Esophagus muscularis mucosa (tissue), 4 donors: ENCODE measurements around the gene CLDN10. TPM values are rescaled to one million over a fixed set of nuclear protein-coding genes. Genes with fewer than 3 reads are reported as not detected.

Source experiments
- DNase-seq: peaks from one replicate; pipeline ENCODE4 v3.0.0-alpha.2; 2017; ENCODE audit errors: extremely low spot score
- H3K27ac ChIP-seq, 4 donors: fragments of 200-600 bp; sonication (generic); replicated peaks in 1 of 4; 1 replicate in 3 of 4; 2 replicates in 1 of 4; pipeline ENCODE4 v1.5.1; 2016 to 2019; ENCODE audit warnings: mild to moderate bottlenecking in 1 of 4
- H3K27me3 ChIP-seq, 4 donors: fragments of 200-600 bp; sonication (generic); one replicate each; pipeline versions ENCODE4 v1.5.1 to v1.6.0; 2016 to 2019
- H3K36me3 ChIP-seq, 4 donors: fragments of 200-600 bp; sonication (generic); one replicate each; pipeline ENCODE4 v1.5.1; 2016 to 2019
- H3K4me1 ChIP-seq, 4 donors: fragments of 200-600 bp; sonication (generic); one replicate each; pipeline ENCODE4 v1.5.1; 2016 to 2019
- H3K4me3 ChIP-seq, 4 donors: fragments of 200-600 bp; sonication (generic); 1 replicate in 2 of 4; 2 replicates in 2 of 4; pipeline ENCODE4 v1.5.1; 2016 to 2019; ENCODE audit warnings: mild to moderate bottlenecking in 4 of 4, moderate library complexity in 1 of 4
- H3K9me3 ChIP-seq, 4 donors: fragments of 200-600 bp; sonication (generic); 1 replicate in 3 of 4; 2 replicates in 1 of 4; pipeline ENCODE4 v1.5.1; 2016 to 2019
- EP300 ChIP-seq: sonication (generic); formaldehyde crosslinking; IDR thresholded peaks from one replicate; pipeline ENCODE4 v1.6.1; 2017; ENCODE audit warnings: antibody characterized with exemption
- POLR2A ChIP-seq: fragments of 450-650 bp; IDR thresholded peaks from one replicate; pipeline ENCODE4 v1.6.1; 2017; ENCODE audit warnings: antibody characterized with exemption, moderate library complexity, mild to moderate bottlenecking, low read depth
- POLR2AphosphoS5 ChIP-seq, 2 donors: sonication (generic); formaldehyde crosslinking; IDR thresholded peaks; one replicate each; pipeline ENCODE4 v1.6.1; 2017; ENCODE audit warnings: antibody characterized with exemption in 2 of 2
- WGBS: methylation state at CpG from one replicate; pipeline ENCODE4 v1.1.5; 2018; 5-methylcytosine and 5-hydroxymethylcytosine counted together
- intact Hi-C: fragments of 100-400 bp; cut with DNase I; formaldehyde crosslinking; loops from one replicate; pipeline ENCODE4 v1.15.1; 2023
- total RNA-seq, 4 donors: library from RNA; depleted of rRNA; stranded (reverse); fragments of >200 nt; gene quantifications; one replicate each; pipeline versions ENCODE4 v1.1.0 to v1.2.1, GENCODE V29; 2016
- TF ChIP-seq, protein P1 (sequence below), 3 experiments: fragments of 200-600 bp in 2 of 3; fragments of 450-650 bp in 1 of 3; sonication (generic) in 2 of 3; IDR thresholded peaks; one replicate each; pipeline ENCODE4 v1.5.1; 2017 to 2019; ENCODE audit warnings: antibody characterized with exemption in 3 of 3, mild to moderate bottlenecking in 2 of 3, moderate library complexity in 1 of 3

Gene CLDN10
- total RNA-seq, 4 donors from 2014 or later: 1.2 to 1.9 TPM; not detected in 2

DNA sequence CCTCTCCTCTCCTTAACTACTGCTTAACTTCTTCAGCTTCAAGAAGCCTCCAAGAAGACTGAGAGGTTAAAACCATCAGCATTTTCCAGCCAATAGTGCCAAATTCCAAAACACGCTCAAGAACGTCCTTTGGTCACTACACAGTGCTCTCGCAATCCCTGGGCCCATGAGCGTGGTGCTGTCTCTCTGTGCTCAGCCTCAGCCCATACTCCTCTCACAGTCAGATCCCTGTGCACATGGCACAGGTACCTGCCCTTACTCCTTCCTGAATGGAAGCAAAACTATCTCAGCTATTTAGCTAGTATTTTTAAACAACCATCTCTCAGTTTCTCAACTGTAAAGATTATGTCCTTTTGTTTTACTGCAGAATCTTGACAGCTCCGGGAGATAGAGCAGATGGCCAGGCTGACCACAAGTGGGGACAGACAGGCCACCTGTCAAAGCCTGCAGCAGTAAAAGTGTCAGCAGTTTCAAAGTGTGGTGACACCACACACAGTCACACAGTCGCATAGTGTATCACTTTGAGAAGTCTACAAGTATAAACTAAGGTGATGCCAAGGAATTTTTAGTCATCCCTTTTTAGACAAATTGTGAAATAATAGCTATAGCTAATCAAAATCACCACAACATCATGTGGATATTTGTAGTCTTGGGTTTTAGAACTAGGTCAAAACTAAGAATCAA, 56.3 kb downstream of the CLDN10 start:
- Histone ChIP-seq H3K4me3 (no peak overlapping the region), H3K27ac (no peak overlapping the region), H3K9me3 (no peaks in the 10 kb centered on the region), H3K4me1 (peaks cover 0 to 16% (median 13%) of the 10 kb centered on the region in 4 donors), H3K36me3 (peaks cover 0 to 32% (median 2%) of the 10 kb centered on the region in 4 donors), H3K27me3 (no peaks in the 10 kb centered on the region)
- TF ChIP-seq, protein P1, sequence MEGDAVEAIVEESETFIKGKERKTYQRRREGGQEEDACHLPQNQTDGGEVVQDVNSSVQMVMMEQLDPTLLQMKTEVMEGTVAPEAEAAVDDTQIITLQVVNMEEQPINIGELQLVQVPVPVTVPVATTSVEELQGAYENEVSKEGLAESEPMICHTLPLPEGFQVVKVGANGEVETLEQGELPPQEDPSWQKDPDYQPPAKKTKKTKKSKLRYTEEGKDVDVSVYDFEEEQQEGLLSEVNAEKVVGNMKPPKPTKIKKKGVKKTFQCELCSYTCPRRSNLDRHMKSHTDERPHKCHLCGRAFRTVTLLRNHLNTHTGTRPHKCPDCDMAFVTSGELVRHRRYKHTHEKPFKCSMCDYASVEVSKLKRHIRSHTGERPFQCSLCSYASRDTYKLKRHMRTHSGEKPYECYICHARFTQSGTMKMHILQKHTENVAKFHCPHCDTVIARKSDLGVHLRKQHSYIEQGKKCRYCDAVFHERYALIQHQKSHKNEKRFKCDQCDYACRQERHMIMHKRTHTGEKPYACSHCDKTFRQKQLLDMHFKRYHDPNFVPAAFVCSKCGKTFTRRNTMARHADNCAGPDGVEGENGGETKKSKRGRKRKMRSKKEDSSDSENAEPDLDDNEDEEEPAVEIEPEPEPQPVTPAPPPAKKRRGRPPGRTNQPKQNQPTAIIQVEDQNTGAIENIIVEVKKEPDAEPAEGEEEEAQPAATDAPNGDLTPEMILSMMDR (IDR thresholded peaks at IDR 0.05): no peak
- no peak for TF ChIP-seq POLR2AphosphoS5 (IDR thresholded peaks at IDR 0.05)
- no peak for TF ChIP-seq POLR2A
- no peak for TF ChIP-seq EP300
- intact Hi-C loops: no loop called here
- DNase-seq: no peak
- whole genome bisulfite sequencing: 54% methylated on average over 6 of the region's 6 CpGs

DNA sequence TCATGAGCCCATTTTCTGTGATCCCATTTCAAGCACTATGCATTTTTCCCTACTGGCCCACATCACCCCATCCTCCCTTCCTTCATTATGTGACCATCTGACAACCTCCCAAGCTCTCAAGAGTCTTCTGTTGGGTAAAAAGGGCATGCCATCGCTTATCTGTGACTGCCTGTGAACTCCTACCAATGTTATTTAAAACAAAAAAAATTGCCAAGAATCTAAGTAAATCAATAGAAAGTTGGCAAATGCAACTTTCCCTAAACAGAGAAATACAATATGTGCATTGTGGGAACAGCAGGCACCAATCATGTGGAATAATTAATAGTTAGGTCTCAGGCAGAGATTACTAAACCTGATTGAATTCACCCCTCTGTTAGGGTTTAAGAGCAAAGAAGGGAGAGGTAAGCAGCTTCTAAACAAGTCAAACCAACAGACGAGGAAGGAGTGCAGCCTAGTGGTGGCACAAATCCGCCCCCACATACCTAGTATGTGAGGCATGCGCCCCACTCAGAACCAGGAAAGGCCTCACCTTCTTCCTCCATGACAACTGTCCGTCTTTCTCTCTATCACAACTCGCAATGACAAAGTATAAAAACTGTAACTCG, 62.2 kb downstream of the CLDN10 start:
- 92% methylated on average over 7 of the region's 7 CpGs for WGBS
- peaks cover 0 to 61% (median 17%) of the 10 kb centered on the region in 4 donors for H3K36me3 ChIP-seq
- no peak overlapping the region for H3K27ac ChIP-seq
- no peaks in the 10 kb centered on the region for H3K27me3 ChIP-seq
- TF ChIP-seq EP300: no peak
- H3K4me1 ChIP-seq: peaks cover 0 to under 1% (median under 1%) of the 10 kb centered on the region in 4 donors
- DNase-seq: no peak
- H3K4me3 ChIP-seq: no peak overlapping the region
- intact Hi-C loops: no loop called here
- no peaks in the 10 kb centered on the region for H3K9me3 ChIP-seq

DNA sequence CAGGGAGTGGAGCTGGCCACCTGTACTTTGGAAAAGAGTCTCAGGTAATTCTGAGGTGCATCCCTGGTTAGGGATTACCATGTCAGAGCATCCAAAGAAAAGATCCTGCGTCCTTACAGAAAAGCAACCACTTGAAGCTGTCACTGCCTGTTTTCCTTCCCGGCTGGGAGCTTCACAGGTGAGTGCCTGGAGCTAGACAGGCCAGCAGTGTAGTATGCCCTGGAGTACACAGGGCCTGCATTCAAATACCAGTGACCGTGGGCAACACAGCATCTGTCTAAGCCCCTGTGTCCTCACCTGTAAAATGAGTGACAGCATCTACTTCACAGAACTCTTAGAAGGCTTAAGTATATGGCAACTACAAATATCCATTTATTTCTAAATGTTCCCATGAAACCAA, 63.0 kb downstream of the CLDN10 start:
- Histone ChIP-seq H3K27me3 (no peaks in the 10 kb centered on the region), H3K36me3 (peaks cover 0 to 65% (median 18%) of the 10 kb centered on the region in 4 donors), H3K4me3 (no peak overlapping the region), H3K27ac (no peak overlapping the region), H3K4me1 (no peaks in the 10 kb centered on the region), H3K9me3 (no peaks in the 10 kb centered on the region)
- TF ChIP-seq, protein P1 (IDR thresholded peaks at IDR 0.05): no peak
- TF ChIP-seq EP300 (no peak), POLR2AphosphoS5 (IDR thresholded peaks at IDR 0.05) (no peak), POLR2A (no peak)
- WGBS: 92% methylated on average over 3 of the region's 3 CpGs
- intact Hi-C loops: no loop called here
- no peak for DNase-seq

DNA sequence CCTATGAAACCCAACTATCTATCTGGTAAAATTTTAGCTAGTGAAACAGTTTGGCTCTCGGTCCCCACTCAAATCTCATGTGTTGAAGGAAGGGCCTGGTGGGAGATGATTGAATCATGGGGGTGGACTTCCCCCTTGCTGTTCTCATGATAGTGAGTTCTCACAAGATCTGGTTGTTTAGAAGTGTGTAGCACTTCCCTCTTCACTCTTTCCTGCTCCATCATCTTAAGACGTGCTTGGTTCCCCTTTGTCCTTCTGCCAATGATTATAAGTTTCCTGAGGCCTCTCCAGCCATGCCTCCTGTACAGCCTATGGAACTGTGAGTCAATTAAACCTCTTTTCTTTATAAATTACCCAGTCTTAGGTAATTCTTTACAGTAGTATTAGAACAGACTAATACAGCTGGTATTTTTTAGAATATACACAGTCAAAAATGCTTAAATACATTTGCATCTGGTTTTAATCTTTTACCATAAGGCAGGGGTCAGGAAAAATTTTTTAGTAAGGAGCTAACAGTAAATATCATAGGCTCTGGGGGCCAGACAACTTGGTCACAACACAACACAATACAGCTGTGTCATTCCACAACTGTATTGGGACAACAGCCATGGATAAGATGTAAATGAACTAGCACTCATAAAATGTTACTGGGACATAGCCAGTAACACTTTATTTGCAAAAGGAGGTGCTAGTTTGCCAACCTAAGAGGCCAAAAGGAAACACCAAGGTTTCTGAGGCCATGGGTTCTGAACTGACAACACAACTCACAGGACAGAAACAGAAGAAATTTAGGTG, 67.7 kb downstream of the CLDN10 start:
- H3K4me3 ChIP-seq: no peak overlapping the region
- H3K27me3 ChIP-seq: no peaks in the 10 kb centered on the region
- no peak overlapping the region for H3K27ac ChIP-seq
- intact Hi-C loops: no loop called here
- peaks cover 0 to 5% (median 0%) of the 10 kb centered on the region in 4 donors for H3K4me1 ChIP-seq
- no peaks in the 10 kb centered on the region for H3K9me3 ChIP-seq
- WGBS: 71% methylated on average over 2 of the region's 2 CpGs
- H3K36me3 ChIP-seq: peaks cover 5 to 70% (median 27%) of the 10 kb centered on the region in 4 donors
- TF ChIP-seq POLR2AphosphoS5 (IDR thresholded peaks at IDR 0.05) (no peak), EP300 (no peak), POLR2A (no peak)
- TF ChIP-seq, protein P1 (IDR thresholded peaks at IDR 0.05): no peak
- peak; percentile 14 for DNase-seq

DNA sequence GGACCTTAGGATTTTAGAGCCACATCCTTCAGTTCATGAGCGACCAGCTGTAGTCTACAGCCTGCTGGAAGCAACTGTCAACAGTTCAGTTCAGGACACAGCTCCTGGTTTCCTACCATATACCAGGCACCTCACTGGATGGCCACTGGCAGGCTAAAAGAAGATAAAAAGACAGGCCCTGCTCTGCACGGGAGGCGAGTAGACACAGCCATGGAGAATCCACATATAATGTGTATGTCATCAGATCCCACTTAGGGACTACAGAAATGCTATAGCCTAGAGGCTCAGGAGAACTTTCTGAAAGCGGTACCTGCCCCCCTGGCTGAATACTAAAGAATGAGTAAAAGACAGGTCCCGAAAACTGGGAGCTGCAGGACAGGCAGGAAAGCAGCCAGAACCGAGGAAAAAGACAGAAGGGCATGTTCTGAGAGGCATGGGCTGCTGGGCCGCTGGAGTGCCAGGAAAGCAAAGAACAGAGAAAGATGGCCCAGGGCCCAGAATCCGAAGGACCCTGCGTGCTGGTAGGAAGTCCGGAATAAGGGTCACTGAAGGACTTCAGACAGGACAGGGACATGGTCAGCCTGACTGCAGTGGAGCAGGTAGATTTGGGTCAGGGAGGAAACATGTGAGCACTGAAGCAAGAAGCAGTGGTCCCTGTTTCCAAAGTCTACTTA, 68.4 kb downstream of the CLDN10 start:
- Histone ChIP-seq H3K9me3 (no peaks in the 10 kb centered on the region), H3K27ac (no peak overlapping the region), H3K27me3 (no peaks in the 10 kb centered on the region), H3K36me3 (peaks cover 5 to 65% (median 24%) of the 10 kb centered on the region in 4 donors), H3K4me3 (no peak overlapping the region), H3K4me1 (peaks cover 0 to 5% (median 0%) of the 10 kb centered on the region in 4 donors)
- intact Hi-C loops: no loop called here
- DNase-seq: peak; percentile 60
- WGBS: 87% methylated on average over 10 of the region's 10 CpGs
- TF ChIP-seq, protein P1 (IDR thresholded peaks at IDR 0.05): no peak
- TF ChIP-seq EP300: no peak
- TF ChIP-seq POLR2AphosphoS5 (IDR thresholded peaks at IDR 0.05): no peak
- TF ChIP-seq POLR2A: no peak
